GM19328 (cell line): ENCODE measurements around the gene C7orf57.
"Not testable (repeated sequence)": the region's sequence is repeated elsewhere in the genome, so short reads cannot be mapped to it uniquely, and the experiment has no call there.

Experiments
- ATAC-seq: cut with Tn5 transposase; IDR thresholded peaks from one replicate; pipeline ENCODE4 v1.9.1; 2021; ENCODE audit warnings: mild to moderate bottlenecking, moderate library complexity; ENCODE audit not compliant: unreplicated experiment

The C7orf57 gene

DNA sequence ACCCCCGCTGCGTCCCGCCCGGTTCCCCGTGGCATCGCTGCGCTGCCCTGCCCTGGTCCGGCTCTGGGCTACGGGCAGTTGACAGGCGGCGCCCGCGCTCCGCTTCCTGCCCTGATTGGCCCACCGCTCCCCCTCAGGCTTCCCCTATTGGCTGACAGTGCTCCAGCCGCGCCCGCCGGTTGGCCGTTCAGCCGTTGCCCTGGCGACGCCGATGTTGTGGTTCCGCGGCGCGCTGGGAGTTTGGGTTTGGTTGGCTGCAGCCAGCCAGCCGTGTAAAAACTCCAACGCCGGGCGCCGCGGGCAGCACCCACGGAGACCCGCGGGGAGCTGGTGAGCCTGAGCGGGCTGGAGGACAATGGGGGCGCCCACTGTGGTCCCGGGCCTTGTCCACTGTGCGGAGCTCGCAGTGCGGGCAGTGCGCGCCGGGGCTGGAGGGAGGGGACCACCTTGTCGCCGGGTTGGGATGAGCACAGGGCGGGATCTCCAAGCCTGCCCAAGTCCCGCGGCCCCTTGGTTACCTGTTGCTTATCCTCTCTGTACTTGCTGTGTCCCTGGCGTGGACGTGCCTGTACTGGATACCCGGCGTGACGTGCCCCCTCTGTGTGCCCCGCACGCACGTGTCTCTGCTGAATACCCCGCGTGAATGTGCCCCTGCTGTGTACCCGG, at the start of gene C7orf57:
C7orf57 (plus strand) TSS at position 243 of the 666 bp plus-strand sequence. CDS start 766 bp downstream, outside the sequence.
- ATAC-seq, result peak; percentile 100

- no peak for ATAC-seq
Measured at GRCh38 chr7:47988496-47989386, 46.6 kb upstream of the C7orf57 start.

DNA sequence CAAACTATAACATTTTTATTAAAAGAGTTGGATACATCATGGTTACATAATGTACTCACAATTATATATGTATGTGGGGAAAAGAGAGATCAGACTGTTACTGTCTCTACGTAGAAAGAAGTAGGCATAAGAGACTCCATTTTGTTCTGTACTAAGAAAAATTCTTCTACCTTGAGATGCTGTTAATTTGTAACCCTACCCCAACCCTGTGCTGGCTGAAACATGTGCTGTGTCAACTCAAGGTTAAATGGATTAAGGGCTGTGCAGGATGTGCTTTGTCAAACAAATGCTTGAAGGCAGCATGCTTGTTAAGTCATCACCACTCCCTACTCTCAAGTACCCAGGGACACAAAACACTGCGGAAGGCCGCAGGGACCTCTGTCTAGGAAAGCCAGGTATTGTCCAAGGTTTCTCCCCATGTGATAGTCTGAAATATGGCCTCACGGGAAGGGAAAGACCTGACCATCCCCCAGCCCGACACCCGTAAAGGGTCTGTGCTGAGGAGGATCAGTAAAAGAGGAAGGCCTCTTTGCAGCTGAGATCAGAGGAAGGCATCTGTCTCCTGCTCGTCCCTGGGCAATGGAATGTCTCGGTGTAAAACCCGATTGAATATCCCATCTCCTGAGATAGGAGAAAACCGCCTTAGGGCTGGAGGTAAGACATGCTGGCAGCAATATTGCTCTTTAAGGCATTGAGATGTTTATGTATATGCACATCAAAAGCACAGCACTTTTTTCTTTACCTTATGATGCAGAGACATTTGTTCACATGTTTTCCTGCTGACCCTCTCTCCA, 45.5 kb upstream of the C7orf57 start:
- not testable (repeated sequence) for ATAC-seq

DNA sequence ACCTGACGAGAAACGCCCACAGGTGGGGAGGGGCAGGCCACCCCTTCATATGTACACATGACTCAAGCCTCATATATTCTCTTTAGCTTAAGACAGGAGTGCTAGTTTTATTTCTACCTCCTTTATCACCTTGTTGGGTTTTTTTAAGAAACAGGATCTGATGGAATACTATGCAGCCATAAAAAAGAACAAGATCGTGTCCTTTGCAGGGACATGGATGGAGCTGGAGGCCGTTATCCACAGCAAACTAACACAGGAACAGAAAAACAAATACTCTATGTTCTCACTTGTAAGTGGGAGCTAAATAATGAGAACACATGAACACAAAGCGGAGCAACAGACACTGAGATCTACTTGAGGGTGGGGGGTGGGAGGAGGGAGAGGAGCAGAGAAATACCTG, 44.8 kb upstream of the C7orf57 start:
- ATAC-seq, result no peak

DNA sequence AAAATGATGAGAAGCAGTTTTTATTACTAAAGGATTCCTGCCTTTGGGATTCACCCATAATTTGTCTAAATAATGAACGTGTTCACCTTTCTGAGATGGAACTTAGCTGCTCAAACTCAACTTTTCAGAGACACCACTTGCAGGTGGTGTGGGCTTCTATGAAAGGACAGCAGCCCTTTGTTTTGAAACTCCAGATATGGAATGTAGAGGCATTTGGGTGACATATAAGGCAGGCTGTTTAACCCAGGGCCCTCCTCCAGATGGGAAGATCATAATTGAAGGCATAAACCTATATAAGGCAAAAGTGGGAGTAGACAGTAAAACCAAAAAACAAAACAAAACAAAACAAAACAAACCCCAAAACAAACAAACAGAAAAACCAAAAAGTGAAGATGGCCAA, 44.1 kb upstream of the C7orf57 start:
- no peak for ATAC-seq

GRCh38 chr7:47991741-47992311, 43.5 kb upstream of the C7orf57 start:
- ATAC-seq, result peak; percentile 98

DNA sequence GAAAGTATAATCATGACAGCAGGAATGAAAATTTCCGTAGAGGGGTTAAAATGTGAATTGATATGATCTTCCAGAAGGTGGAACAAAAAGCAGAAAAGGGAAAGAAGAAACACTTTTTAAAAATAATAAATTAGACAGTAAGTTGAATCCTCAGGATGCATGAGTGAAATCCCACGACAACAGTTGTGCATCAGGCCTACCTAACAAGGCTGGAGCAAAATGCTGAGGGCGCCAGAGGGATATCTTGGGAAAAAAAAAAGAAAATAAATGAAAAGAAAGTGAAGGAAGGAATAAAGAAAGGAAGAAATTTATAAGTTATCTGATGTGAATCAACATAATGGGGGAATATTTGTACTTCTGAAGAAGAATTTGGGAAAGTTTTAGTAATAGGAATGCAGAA, 42.9 kb upstream of the C7orf57 start:
- no peak for ATAC-seq

DNA sequence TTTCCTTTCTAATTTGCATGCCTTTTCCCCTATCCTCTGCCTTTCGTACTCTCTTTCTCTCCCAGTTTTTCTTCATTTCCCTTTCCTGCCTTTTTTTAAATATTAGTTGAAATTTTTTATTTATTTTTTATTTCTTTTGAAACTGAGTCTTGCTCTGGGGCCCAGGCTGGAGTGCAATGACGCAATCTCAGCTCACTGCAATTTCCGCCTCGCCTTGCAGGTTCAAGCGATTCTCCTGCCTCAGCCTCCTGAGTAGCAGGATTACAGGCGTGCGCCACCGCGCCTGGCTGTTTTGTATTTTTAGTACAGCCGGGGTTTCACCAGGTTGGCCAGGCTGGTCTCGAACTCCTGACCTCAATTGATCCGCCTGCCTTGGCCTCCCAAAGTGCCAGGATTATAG, 35.9 kb upstream of the C7orf57 start:
- ATAC-seq, result no peak

- ATAC-seq, result not testable (repeated sequence)
Measured at GRCh38 chr7:48000164-48000563, 35.2 kb upstream of the C7orf57 start.

DNA sequence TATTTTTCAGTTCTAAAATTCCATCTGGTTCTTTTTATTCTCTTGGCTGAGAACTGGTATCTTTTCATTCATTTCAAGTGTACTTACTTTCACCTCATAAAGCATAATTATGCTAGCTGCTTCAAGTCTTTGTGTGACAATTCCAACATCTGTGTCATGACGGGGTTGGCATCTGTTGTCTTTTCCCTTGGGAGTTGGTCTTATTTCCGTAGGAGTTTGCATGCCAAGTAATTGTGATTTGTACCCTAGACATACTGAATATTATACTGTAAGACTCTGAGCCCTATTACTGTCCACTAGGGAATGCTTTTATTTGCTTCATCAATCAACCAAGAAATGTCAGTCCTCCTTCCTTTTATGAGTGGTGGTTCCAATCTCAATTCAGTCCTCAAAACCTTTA, 31.3 kb upstream of the C7orf57 start:
- ATAC-seq, result no peak

DNA sequence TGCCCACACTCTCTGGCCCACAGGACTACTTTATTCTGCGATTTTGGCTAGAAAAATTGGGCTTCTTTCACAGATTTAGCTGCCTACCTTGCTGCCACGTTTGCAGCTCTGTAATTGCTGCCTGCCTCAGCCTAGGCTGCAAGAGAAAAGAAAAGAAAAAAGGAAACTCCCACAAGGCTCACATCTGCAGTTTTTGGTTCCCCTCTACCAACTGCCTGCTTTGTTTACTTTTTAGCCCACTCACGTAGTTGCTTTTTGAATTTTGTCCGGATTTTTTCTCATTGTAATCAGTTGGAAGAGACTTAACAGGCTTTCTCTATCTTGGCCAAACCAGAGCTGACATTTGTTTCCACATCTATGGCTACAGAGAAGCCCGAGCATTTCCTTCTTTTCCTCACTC, 30.7 kb upstream of the C7orf57 start:
- peak; percentile 83 for ATAC-seq

DNA sequence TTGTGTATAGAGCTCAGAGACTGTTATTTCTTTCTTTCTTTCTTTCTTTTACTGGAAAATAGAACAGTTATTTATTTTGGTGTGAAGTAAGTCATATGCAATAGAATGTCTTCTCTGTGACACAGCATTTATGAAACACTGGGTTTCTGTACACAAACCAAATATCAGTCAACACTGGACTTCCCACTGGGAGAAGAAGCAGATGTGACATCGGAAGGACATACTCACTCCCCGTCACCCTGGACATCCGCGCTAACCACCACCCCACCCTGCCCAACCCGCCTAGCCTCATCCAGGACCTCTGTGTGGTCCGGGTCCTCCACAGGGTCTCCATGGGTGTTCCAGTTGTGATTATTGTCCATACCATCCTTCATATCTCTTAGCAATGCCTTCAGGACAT, 28.5 kb upstream of the C7orf57 start:
- ATAC-seq, result no peak

DNA sequence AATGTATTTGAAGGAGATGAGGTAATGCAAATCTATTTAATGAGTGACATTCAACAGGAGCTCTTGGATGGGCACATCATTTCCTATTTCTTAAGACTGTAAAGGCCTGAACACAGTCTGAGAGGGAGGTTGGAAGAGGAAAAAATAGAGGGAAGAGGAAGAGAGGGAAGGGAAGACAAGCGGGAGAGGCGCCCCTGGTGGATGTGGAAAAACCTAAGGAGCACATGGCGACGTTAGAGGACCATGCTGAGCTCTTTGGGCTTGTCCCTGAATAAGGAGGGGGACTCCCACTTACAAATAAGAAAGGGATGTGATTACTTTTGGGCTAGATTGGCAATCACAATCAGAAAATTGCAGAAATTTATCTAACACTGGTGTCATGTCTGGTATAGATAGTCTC, 26.1 kb upstream of the C7orf57 start:
- ATAC-seq, result no peak

DNA sequence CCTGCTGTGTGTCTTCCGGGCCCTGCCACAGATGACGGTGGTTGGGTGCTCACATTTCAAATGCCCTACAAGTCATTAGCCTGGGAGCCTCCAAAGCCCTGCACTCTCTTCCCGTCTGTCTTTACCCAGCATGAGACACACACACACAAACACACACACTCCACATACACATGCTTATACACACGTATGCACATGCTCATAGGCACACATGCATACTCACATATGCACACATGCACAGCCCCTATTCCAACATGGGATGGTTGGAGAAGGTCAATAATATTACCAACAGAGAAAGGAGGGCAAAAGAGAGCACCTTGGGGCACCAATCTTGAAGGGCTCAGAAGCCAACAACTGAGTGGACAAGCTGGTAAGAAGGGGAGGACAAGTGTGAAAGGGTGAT, 25.4 kb upstream of the C7orf57 start:
- no peak for ATAC-seq

- no peak for ATAC-seq
Measured at GRCh38 chr7:48011323-48011722, 24.0 kb upstream of the C7orf57 start.

- no peak for ATAC-seq
Measured at GRCh38 chr7:48011951-48012350, 23.4 kb upstream of the C7orf57 start.

GRCh38 chr7:48016641-48017040, 18.7 kb upstream of the C7orf57 start:
- no peak for ATAC-seq

DNA sequence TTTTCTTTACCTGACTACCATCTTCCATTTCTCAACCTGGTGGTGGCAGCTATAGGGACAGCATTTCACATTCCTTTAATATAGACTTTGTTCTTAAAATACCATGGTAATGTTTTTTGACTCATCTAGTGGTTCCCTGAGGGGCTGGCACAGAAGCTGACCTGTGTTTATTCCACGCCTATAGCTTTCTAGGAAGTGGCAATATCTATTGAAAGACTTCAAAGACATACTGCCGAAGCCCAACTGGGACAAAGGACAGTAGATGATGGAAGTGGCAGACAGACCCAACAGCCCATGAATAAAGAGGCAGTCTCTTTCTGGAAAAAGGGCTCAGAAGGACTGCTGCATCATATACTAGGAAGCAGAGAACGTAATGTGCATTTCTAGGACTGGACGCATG, 17.7 kb upstream of the C7orf57 start:
- no peak for ATAC-seq

GRCh38 chr7:48025624-48026023, 9.7 kb upstream of the C7orf57 start:
- no peak for ATAC-seq

DNA sequence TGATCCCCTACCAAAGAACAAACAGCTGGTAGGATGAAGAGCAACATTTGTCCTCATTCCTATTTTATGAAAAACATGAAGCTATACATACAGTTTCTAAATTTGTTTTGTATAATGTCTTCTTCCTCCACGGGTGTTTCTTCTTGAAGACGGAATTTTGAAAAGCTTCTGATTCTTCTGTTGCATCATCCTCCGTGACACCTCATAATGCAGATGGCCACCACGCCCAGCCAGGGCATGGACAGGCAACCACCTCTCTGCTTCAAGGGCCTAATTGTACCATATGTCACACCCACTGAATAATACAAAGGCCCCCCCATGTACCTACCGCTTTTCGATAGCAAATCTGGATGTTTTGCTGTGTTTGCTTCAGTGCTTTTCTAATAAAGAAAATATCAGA, 6.4 kb upstream of the C7orf57 start, which contains the start of gene SUN3:
SUN3 (minus strand) TSS at position 170 of the 400 bp plus-strand sequence; CDS start at position 1, 169 bp downstream.
- ATAC-seq, result no peak

DNA sequence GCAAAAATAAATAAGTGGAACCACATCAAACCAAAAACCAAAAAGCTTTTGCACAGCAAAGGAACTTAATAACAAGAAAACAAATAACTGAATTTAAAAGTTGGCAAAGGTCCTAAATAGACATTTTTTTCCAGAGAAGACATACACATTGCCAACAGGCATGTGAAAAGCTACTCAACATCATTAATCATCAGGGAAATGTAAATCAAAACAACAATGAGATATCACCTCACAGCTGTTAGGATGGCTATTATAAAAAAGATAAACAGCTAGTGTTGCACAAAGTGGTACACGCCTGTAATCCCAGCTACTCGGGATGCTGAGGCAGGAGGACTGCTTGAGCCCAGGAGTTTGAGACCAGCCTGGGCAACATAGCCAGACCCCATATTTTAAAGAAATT, 4.2 kb upstream of the C7orf57 start:
- no peak for ATAC-seq
